LNCaP clone FGC (cell line): ENCODE results near the gene BLVRB.

Experiments used
- DNase-seq: peaks from one replicate; pipeline ENCODE4 v3.0.0-alpha.2; 2011; ENCODE audit warnings: low read depth
- H3K4me3 ChIP-seq: 2 replicates; pipeline ENCODE4 v1.5.1; 2011; ENCODE audit warnings: mild to moderate bottlenecking, low read depth, low read length, control low read depth
- CTCF ChIP-seq: IDR thresholded peaks from 2 replicates; pipeline ENCODE4 v1.5.1; 2012; ENCODE audit warnings: mild to moderate bottlenecking; ENCODE audit not compliant: control insufficient read depth, insufficient read depth; ENCODE audit errors: extremely low read depth

Gene BLVRB

GRCh38 chr19:40510526-40511115, 45.1 kb upstream of the BLVRB start:
- DNase-seq: no peak
- H3K4me3 ChIP-seq: no peak overlapping the region
- TF ChIP-seq CTCF: no peak

GRCh38 chr19:40508739-40509260, 43.3 kb upstream of the BLVRB start:
- no peak for DNase-seq
- TF ChIP-seq CTCF: no peak
- no peak overlapping the region for H3K4me3 ChIP-seq

GRCh38 chr19:40507892-40508291, 42.3 kb upstream of the BLVRB start:
- TF ChIP-seq CTCF: no peak
- DNase-seq: no peak
- H3K4me3 ChIP-seq: no peak overlapping the region

GRCh38 chr19:40506099-40506498, 40.6 kb upstream of the BLVRB start:
- no peak overlapping the region for H3K4me3 ChIP-seq
- no peak for TF ChIP-seq CTCF
- DNase-seq: no peak

GRCh38 chr19:40503320-40503695, 37.8 kb upstream of the BLVRB start:
- no peak overlapping the region for H3K4me3 ChIP-seq
- TF ChIP-seq CTCF: no peak
- no peak for DNase-seq

- DNase-seq: no peak
- no peak overlapping the region for H3K4me3 ChIP-seq
Observed at GRCh38 chr19:40502647-40503319, 37.2 kb upstream of the BLVRB start.

More at GRCh38 chr19:40502647-40503319, 37.2 kb upstream of the BLVRB start:
- no peak for TF ChIP-seq CTCF
